Loucy (cell line): ENCODE data around the gene TMTC3.

ENCODE experiments used
- CTCF ChIP-seq: fragments of 200-600 bp; sonication (generic); conservative IDR thresholded peaks from 2 replicates; pipeline ENCODE4 v1.5.1; 2014; ENCODE audit warnings: mild to moderate bottlenecking, antibody characterized with exemption, low read length
- EZH2phosphoT487 ChIP-seq: fragments of 200-600 bp; IDR thresholded peaks from 2 replicates; pipeline ENCODE4 v1.6.1; 2018; ENCODE audit warnings: antibody characterized with exemption, mild to moderate bottlenecking, moderate library complexity, borderline replicate concordance

- no peak for TF ChIP-seq CTCF
- no peak for TF ChIP-seq EZH2phosphoT487
Observed at GRCh38 chr12:88181881-88182280, 39.8 kb downstream of the TMTC3 start.
